Panc1 (cell line): ENCODE data around the gene TNIP1. TPM values are rescaled to one million over a fixed set of nuclear protein-coding genes. Genes with fewer than 3 reads are reported as not detected.

Experiments
- ATAC-seq: fragments of 200-7000 bp; cut with Tn5 transposase; 2 replicates; pipeline ENCODE4 v1.9.1; 2020; ENCODE audit warnings: mild to moderate bottlenecking, moderate library complexity
- BruUV-seq: library from RNA; stranded (reverse); fragments of 400-500 nt; replicated peaks from 2 replicates; lab custom pipeline; 2021; lab: Mats Ljungman, UMichigan
- CTCF ChIA-PET: fragments of 300-600 bp; sonication (Branson Sonifier 250); formaldehyde crosslinking; loops from one replicate; lab custom pipeline; 2022; ENCODE audit warnings: antibody characterized with exemption; lab: Charles Lee
- POLR2A ChIA-PET: fragments of 300-600 bp; sonication (Branson Sonifier 250); formaldehyde crosslinking; loops from one replicate; lab custom pipeline; 2022; ENCODE audit warnings: antibody characterized with exemption; lab: Charles Lee
- DNase-seq: peaks from one replicate; pipeline ENCODE4 v3.0.0-alpha.2; 2010; ENCODE audit warnings: low read depth, low spot score
- H3K27ac ChIP-seq: 2 replicates; pipeline ENCODE4 v1.5.1; 2011; ENCODE audit warnings: mild to moderate bottlenecking, low read length, inconsistent platforms
- H3K27me3 ChIP-seq: fragments of 200-500 bp; sonication (Bioruptor generic); 2 replicates; pipeline ENCODE4 v1.6.0; 2014; ENCODE audit warnings: low read length, inconsistent platforms; ENCODE audit not compliant: control insufficient read depth, insufficient read depth
- H3K36me3 ChIP-seq: fragments of 200-500 bp; sonication (Bioruptor generic); 2 replicates; pipeline ENCODE4 v1.5.1; 2014; ENCODE audit warnings: inconsistent platforms, mild to moderate bottlenecking, low read length, moderate library complexity; ENCODE audit not compliant: control insufficient read depth, insufficient read depth
- H3K4me1 ChIP-seq: 2 replicates; pipeline ENCODE4 v1.5.1; 2011; ENCODE audit warnings: inconsistent platforms, mild to moderate bottlenecking, low read length, moderate library complexity; ENCODE audit not compliant: control insufficient read depth, insufficient read depth
- H3K4me3 ChIP-seq, 2 experiments: 2 replicates each; pipeline ENCODE4 v1.5.1; 2011 to 2012; ENCODE audit warnings: low read depth in 2 of 2, low read length in 2 of 2, mild to moderate bottlenecking in 2 of 2, inconsistent platforms in 1 of 2, moderate library complexity in 1 of 2
- H3K9me3 ChIP-seq: fragments of 200-500 bp; sonication (Bioruptor generic); 2 replicates; pipeline ENCODE4 v1.5.1; 2014; ENCODE audit warnings: low read depth, mild to moderate bottlenecking, inconsistent platforms, low read length, moderate library complexity; ENCODE audit not compliant: control insufficient read depth, insufficient read depth
- POLR2AphosphoS5 ChIP-seq: IDR thresholded peaks from 2 replicates; pipeline ENCODE4 v1.6.1; 2012; ENCODE audit warnings: mild to moderate bottlenecking, low read depth, low read length, moderate library complexity
- SIN3A ChIP-seq: IDR thresholded peaks from 2 replicates; pipeline ENCODE4 v1.6.1; 2012; ENCODE audit warnings: low read depth, mild to moderate bottlenecking, low read length, moderate library complexity, borderline replicate concordance; ENCODE audit not compliant: insufficient read depth
- TCF7L2 ChIP-seq: IDR thresholded peaks from 2 replicates; pipeline ENCODE4 v1.6.1; 2011; ENCODE audit warnings: mild to moderate bottlenecking, low read depth, low read length, inconsistent platforms
- in situ Hi-C: cut with HindIII; loops from 2 replicates; pipeline ENCODE4 v1.10.0; 2016; ENCODE audit warnings: low sequenced_read_pairs, low pct_unique_long_range_greater_than_20kb
- intact Hi-C: fragments of 100-400 bp; cut with micrococcal nuclease; formaldehyde crosslinking; loops from one replicate; pipeline ENCODE4 v1.10.0; 2022; ENCODE audit not compliant: unreplicated experiment
- total RNA-seq: library from RNA; stranded (reverse); gene quantifications from one replicate; pipeline ENCODE4 v1.2.1, GENCODE V29; 2021; ENCODE audit not compliant: unreplicated experiment
- TF ChIP-seq, protein P1 (sequence below): fragments of 450-650 bp; IDR thresholded peaks from 2 replicates; pipeline ENCODE4 v1.5.1; 2017; ENCODE audit warnings: mild to moderate bottlenecking
- TF ChIP-seq, protein P2 (sequence below), 2 experiments: IDR thresholded peaks; 2 replicates each; pipeline ENCODE4 v1.6.1; 2011 to 2012; ENCODE audit warnings: low read depth in 2 of 2, control low read depth in 1 of 2, low read length in 1 of 2, mild to moderate bottlenecking in 1 of 2, moderate library complexity in 1 of 2; ENCODE audit not compliant: insufficient read depth in 1 of 2

The TNIP1 gene
- total RNA-seq, 1 experiment from 2014 or later: 81.9 TPM

- Histone ChIP-seq H3K27me3 (no peaks in the 10 kb centered on the region), H3K36me3 (no peaks in the 10 kb centered on the region), H3K9me3 (no peaks in the 10 kb centered on the region), H3K27ac (no peak overlapping the region), H3K4me1 (no peaks in the 10 kb centered on the region), H3K4me3 (no peak overlapping the region)
- no TSS peak for BruUV-seq
- in situ Hi-C loops (no loop called here), intact Hi-C loops (no loop called here)
- CTCF ChIA-PET: no interaction called here
- no peak for TF ChIP-seq SIN3A
- TF ChIP-seq POLR2AphosphoS5: no peak
- TF ChIP-seq, protein P1, sequence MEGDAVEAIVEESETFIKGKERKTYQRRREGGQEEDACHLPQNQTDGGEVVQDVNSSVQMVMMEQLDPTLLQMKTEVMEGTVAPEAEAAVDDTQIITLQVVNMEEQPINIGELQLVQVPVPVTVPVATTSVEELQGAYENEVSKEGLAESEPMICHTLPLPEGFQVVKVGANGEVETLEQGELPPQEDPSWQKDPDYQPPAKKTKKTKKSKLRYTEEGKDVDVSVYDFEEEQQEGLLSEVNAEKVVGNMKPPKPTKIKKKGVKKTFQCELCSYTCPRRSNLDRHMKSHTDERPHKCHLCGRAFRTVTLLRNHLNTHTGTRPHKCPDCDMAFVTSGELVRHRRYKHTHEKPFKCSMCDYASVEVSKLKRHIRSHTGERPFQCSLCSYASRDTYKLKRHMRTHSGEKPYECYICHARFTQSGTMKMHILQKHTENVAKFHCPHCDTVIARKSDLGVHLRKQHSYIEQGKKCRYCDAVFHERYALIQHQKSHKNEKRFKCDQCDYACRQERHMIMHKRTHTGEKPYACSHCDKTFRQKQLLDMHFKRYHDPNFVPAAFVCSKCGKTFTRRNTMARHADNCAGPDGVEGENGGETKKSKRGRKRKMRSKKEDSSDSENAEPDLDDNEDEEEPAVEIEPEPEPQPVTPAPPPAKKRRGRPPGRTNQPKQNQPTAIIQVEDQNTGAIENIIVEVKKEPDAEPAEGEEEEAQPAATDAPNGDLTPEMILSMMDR: no peak
- no peak for TF ChIP-seq TCF7L2
- TF ChIP-seq, protein P2, sequence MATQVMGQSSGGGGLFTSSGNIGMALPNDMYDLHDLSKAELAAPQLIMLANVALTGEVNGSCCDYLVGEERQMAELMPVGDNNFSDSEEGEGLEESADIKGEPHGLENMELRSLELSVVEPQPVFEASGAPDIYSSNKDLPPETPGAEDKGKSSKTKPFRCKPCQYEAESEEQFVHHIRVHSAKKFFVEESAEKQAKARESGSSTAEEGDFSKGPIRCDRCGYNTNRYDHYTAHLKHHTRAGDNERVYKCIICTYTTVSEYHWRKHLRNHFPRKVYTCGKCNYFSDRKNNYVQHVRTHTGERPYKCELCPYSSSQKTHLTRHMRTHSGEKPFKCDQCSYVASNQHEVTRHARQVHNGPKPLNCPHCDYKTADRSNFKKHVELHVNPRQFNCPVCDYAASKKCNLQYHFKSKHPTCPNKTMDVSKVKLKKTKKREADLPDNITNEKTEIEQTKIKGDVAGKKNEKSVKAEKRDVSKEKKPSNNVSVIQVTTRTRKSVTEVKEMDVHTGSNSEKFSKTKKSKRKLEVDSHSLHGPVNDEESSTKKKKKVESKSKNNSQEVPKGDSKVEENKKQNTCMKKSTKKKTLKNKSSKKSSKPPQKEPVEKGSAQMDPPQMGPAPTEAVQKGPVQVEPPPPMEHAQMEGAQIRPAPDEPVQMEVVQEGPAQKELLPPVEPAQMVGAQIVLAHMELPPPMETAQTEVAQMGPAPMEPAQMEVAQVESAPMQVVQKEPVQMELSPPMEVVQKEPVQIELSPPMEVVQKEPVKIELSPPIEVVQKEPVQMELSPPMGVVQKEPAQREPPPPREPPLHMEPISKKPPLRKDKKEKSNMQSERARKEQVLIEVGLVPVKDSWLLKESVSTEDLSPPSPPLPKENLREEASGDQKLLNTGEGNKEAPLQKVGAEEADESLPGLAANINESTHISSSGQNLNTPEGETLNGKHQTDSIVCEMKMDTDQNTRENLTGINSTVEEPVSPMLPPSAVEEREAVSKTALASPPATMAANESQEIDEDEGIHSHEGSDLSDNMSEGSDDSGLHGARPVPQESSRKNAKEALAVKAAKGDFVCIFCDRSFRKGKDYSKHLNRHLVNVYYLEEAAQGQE (IDR thresholded peaks at IDR 0.05; ENCODE audit: insufficient read depth in 1 of 2, low read depth in 2 of 2, low read length in 1 of 2): no peak
- DNase-seq (no peak), ATAC-seq (no peak)
- POLR2A ChIA-PET: no interaction called here
These were observed 20.3 kb upstream of the TNIP1 start for GRCh38 chr5:151101151-151101550.

DNA sequence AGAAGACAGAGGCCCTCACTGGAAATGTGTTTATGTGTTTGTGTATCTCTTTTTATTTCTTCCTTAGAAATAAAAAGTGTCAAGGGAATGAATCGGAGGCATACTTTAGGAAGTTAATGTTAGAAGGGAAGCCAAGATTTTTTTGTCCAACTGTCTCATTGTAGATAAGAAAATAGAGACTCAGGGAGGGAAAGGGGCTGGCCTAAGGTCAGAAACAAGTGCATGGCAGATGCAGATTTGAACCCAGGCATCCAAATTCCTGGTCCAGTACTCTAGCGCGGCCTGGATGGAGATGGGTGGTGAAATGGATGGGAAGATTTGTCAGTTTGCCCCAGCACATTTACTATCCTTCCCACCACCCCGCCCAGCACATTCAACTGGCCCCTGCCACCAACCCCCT lies 19.8 kb upstream of the TNIP1 start:
- Histone ChIP-seq H3K27ac (no peak overlapping the region), H3K36me3 (no peaks in the 10 kb centered on the region), H3K9me3 (no peaks in the 10 kb centered on the region), H3K4me1 (no peaks in the 10 kb centered on the region), H3K27me3 (no peaks in the 10 kb centered on the region), H3K4me3 (no peak overlapping the region)
- in situ Hi-C loops: no loop called here
- ATAC-seq: no peak
- TF ChIP-seq TCF7L2 (no peak), SIN3A (no peak), POLR2AphosphoS5 (no peak)
- TF ChIP-seq, protein P1: no peak
- TF ChIP-seq, protein P2 (IDR thresholded peaks at IDR 0.05; ENCODE audit: insufficient read depth in 1 of 2, low read depth in 2 of 2, low read length in 1 of 2): no peak
- ChIA-PET CTCF (no interaction called here), POLR2A (no interaction called here)
- BruUV-seq: no TSS peak
- no peak for DNase-seq
- intact Hi-C loops: no loop called here
